OCI-LY3 (cell line): ENCODE data around the gene SEMA6D.

ENCODE experiments used
- H2AFZ ChIP-seq: fragments of 200-600, 300-600 bp; shearing (Covaris generic); 2 replicates; pipeline ENCODE4 v1.6.0; 2014; ENCODE audit warnings: antibody characterized with exemption, low read depth, low read length
- H3K27ac ChIP-seq: fragments of 200-600, 300-600 bp; sonication (generic); 2 replicates; pipeline ENCODE4 v1.5.1; 2014; ENCODE audit warnings: mild to moderate bottlenecking, low read length, moderate library complexity, mixed read lengths
- H3K27me3 ChIP-seq: fragments of 200-600, 300-600 bp; sonication (generic); 2 replicates; pipeline ENCODE4 v1.6.1; 2014; ENCODE audit warnings: low read depth, low read length, mixed read lengths
- H3K36me3 ChIP-seq: fragments of 200-600, 300-600 bp; sonication (generic); replicated peaks from 2 replicates; pipeline ENCODE3; 2014; ENCODE audit warnings: low read depth, low read length, mixed read lengths
- H3K4me1 ChIP-seq: fragments of 300-600, 200-600 bp; sonication (generic); 2 replicates; pipeline ENCODE4 v1.6.1; 2014; ENCODE audit warnings: low read length, mixed read lengths
- H3K4me2 ChIP-seq: fragments of 200-600, 300-600 bp; sonication (generic); 2 replicates; pipeline ENCODE4 v1.6.1; 2014; ENCODE audit warnings: low read length, mixed read lengths
- H3K4me3 ChIP-seq: fragments of 300-600, 200-600 bp; sonication (generic); 2 replicates; pipeline ENCODE4 v1.5.1; 2014; ENCODE audit warnings: antibody characterized with exemption, mild to moderate bottlenecking, low read length, moderate library complexity
- H3K79me2 ChIP-seq: fragments of 300-600, 200-600 bp; shearing (Covaris generic); 2 replicates; pipeline ENCODE4 v1.6.1; 2014; ENCODE audit warnings: mild to moderate bottlenecking, low read length, mixed read lengths
- H3K9ac ChIP-seq: fragments of 300-600, 200-600 bp; shearing (Covaris generic); 2 replicates; pipeline ENCODE4 v1.6.0; 2014; ENCODE audit warnings: mild to moderate bottlenecking, low read length, moderate library complexity
- H3K9me3 ChIP-seq: fragments of 200-600, 300-600 bp; shearing (Covaris generic); 2 replicates; pipeline ENCODE4 v1.6.1; 2014; ENCODE audit warnings: low read length, mixed read lengths; ENCODE audit not compliant: insufficient read depth
- H4K20me1 ChIP-seq: fragments of 200-600, 300-600 bp; sonication (generic); 2 replicates; pipeline ENCODE4 v1.6.1; 2016; ENCODE audit warnings: low read length, mixed read lengths; ENCODE audit not compliant: insufficient read depth
- CTCF ChIP-seq: fragments of 200-600, 300-600 bp; sonication (generic); IDR thresholded peaks from 2 replicates; pipeline ENCODE4 v1.5.1; 2014; ENCODE audit warnings: antibody characterized with exemption, low read length, low read depth
- EZH2phosphoT487 ChIP-seq: fragments of 200-600 bp; shearing (Covaris generic); IDR thresholded peaks from 2 replicates; pipeline ENCODE4 v1.6.1; 2018; ENCODE audit warnings: antibody characterized with exemption, mixed run types, low read depth

SEMA6D gene

DNA sequence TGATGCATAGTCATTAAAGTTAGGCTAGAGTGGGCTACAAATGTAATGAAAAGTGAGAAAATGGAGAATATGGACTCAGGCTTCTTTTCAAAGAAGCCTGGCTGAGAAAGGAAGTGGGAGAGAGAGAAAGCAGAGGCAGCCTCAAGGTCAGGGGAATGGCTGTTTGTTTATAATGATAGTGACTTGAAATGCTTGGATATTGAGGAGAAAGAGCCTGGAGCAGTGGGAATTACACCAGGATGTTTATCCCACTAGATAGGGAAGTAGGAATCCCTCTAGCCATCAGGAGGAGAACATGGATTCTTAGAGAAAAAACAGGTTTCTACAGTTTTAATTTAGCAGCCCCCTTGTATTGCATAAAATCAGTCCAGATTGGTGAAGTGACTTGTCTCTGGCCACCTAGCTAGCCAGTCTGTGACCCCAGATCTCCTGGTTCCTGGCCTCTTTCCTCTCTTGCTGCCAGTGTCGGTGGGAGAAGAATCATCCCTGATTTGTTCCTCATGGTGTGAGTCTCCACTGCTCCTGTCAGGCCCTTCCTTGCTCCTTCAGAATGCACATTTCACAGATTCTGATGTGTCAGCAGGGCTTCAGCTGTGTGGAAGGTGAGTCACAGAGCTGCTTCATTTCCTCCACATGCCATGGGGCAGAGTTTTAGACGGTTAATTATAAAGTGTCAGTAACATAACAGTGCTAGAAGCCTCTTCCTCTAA is 32.9 kb downstream of the SEMA6D start:
- H2AFZ ChIP-seq = no peak overlapping the region
- no peaks in the 10 kb centered on the region for H3K36me3 ChIP-seq
- no peaks in the 10 kb centered on the region; the same call in 1 of the 2 replicates for H3K9me3 ChIP-seq
- TF ChIP-seq EZH2phosphoT487 (no peak), CTCF (no peak)
- no peak overlapping the region for H3K4me3 ChIP-seq
- H3K27ac ChIP-seq = no peak overlapping the region
- no peaks in the 10 kb centered on the region; the same call in 1 of the 2 replicates for H3K27me3 ChIP-seq
- H3K4me1 ChIP-seq = peaks cover 8% of the 10 kb centered on the region
- H3K4me2 ChIP-seq = no peak overlapping the region
- no peaks in the 10 kb centered on the region for H4K20me1 ChIP-seq
- no peak overlapping the region for H3K9ac ChIP-seq
- no peaks in the 10 kb centered on the region for H3K79me2 ChIP-seq

DNA sequence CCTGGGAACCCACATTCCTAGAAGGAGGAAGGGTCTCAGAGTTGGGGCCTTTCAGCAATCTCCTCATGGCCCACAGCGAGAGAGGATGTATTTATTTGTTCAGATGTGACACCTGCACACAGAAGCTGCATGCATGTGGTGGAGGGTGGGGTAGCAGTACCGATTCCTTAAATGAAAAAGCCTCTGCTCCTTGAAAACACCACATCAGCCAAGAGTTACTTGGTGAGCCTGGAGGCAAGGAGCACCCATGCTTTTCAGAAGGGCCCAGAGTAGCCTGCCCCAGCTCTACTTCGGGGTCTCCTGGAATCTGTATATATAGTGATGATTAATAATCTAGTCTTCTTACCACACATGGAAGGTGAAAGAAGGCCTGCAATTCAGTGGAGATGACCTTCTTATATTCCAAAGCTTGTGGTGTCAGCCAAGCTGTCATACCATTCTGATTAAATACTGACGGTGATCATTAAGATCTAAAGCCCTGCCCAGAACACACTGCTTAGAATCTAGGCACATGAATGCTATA is 33.5 kb downstream of the SEMA6D start:
- Histone ChIP-seq H3K4me3 (no peak overlapping the region), H3K27me3 (no peaks in the 10 kb centered on the region; the same call in 1 of the 2 replicates), H3K4me1 (peaks cover 8% of the 10 kb centered on the region), H4K20me1 (no peaks in the 10 kb centered on the region), H3K9me3 (peaks cover 2% of the 10 kb centered on the region; the same call in 1 of the 2 replicates), H3K4me2 (no peak overlapping the region), H3K27ac (no peak overlapping the region), H3K9ac (no peak overlapping the region), H2AFZ (no peak overlapping the region), H3K36me3 (no peaks in the 10 kb centered on the region), H3K79me2 (no peaks in the 10 kb centered on the region)
- no peak for TF ChIP-seq EZH2phosphoT487
- TF ChIP-seq CTCF = no peak

GRCh38 chr15:47753591-47753990 is 36.3 kb downstream of the SEMA6D start:
- Histone ChIP-seq H3K4me1 (no peaks in the 10 kb centered on the region), H3K27ac (no peak overlapping the region), H2AFZ (no peak overlapping the region), H3K27me3 (no peaks in the 10 kb centered on the region; the same call in 1 of the 2 replicates), H3K4me2 (no peak overlapping the region), H3K79me2 (no peaks in the 10 kb centered on the region), H3K4me3 (no peak overlapping the region), H3K9ac (no peak overlapping the region), H3K36me3 (no peaks in the 10 kb centered on the region), H3K9me3 (peaks cover 2% of the 10 kb centered on the region; the same call in 1 of the 2 replicates), H4K20me1 (no peaks in the 10 kb centered on the region)
- TF ChIP-seq EZH2phosphoT487 = no peak
- no peak for TF ChIP-seq CTCF

DNA sequence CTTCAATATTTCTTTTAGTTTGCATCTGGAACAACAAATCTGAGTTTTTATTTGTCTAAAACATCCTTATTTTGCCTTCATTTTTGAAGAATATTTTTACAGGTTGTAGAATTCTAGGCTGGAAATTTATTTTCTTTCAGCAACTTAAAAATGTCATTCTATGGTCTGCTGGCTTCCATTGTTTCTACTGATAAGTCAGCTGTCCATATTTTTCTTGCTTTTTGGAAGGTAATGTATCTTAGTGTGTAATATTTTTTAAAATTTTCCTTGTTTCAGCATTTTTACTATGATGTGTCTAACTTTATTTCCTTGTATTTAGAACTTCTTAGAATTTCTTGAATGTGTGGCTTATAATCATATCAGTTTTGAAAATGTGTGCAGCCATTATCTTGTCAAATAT is 37.0 kb downstream of the SEMA6D start:
- Histone ChIP-seq H3K27me3 (peaks cover under 1% of the 10 kb centered on the region; the same call in 1 of the 2 replicates), H3K9me3 (peaks cover 2% of the 10 kb centered on the region; the same call in 1 of the 2 replicates), H3K4me3 (no peak overlapping the region), H3K27ac (no peak overlapping the region), H3K4me1 (no peaks in the 10 kb centered on the region), H2AFZ (no peak overlapping the region), H3K36me3 (no peaks in the 10 kb centered on the region), H3K79me2 (no peaks in the 10 kb centered on the region), H3K9ac (no peak overlapping the region), H4K20me1 (no peaks in the 10 kb centered on the region), H3K4me2 (no peak overlapping the region)
- TF ChIP-seq EZH2phosphoT487 (no peak), CTCF (no peak)
